ENCODE results near the gene LSM4. TPM values are rescaled to one million over a fixed set of nuclear protein-coding genes. Genes with fewer than 3 reads are reported as not detected.
"Not testable (repeated sequence)": the region's sequence is repeated elsewhere in the genome, so short reads cannot be mapped to it uniquely, and the experiment has no call there.

The LSM4 gene
- total and polyA plus RNA-seq, 2 of the 4 experiments (the other 2 are of a cell fraction), result 44.8 to 118 TPM

- H2BK120ac ChIP-seq (ENCODE audit: low read depth, low read length); POLR2A ChIA-PET (ENCODE audit: unreplicated experiment); H3K4me1 ChIP-seq (ENCODE audit: control insufficient read depth, insufficient read depth, low read length); H3K79me1 ChIP-seq (ENCODE audit: low read depth in 1 of 2, low read length in 2 of 2); in situ Hi-C loops (cut with MboI; ENCODE audit: low sequenced_read_pairs); H4K8ac ChIP-seq (ENCODE audit: low read depth in 2 of 2, low read length in 2 of 2); H3K56ac ChIP-seq (ENCODE audit: extremely low read depth, insufficient read depth, low read length); H4K5ac ChIP-seq (ENCODE audit: low read depth, low read length); H3K9ac ChIP-seq (ENCODE audit: low read depth, low read length); dilution Hi-C loops (cut with HindIII; ENCODE audit: low sequenced_read_pairs, unreplicated experiment); H4K91ac ChIP-seq (ENCODE audit: insufficient read depth, low read depth, low read length); ATAC-seq (ENCODE audit: low read depth); H3K9me3 ChIP-seq (ENCODE audit: control insufficient read depth, insufficient read depth, low read length); H2AK5ac ChIP-seq (ENCODE audit: low read depth, low read length); DNase-seq; H3K23ac ChIP-seq (ENCODE audit: low read depth, low read length); H3K27ac ChIP-seq (ENCODE audit: insufficient read depth, low read length); H2AFZ ChIP-seq (replicated peaks; ENCODE audit: low read length, poor library complexity); H3K4ac ChIP-seq (ENCODE audit: low read depth, low read length); H2BK20ac ChIP-seq (ENCODE audit: low read depth, low read length); H2BK5ac ChIP-seq (ENCODE audit: low read depth, low read length, poor library complexity, severe bottlenecking); H3K9me1 ChIP-seq (ENCODE audit: insufficient read depth, low read length); H2BK15ac ChIP-seq (ENCODE audit: low read depth, low read length); H3K4me2 ChIP-seq (ENCODE audit: low read depth, low read length); H2AK9ac ChIP-seq (replicated peaks; ENCODE audit: low read depth, low read length, poor library complexity); H3K36me3 ChIP-seq (ENCODE audit: control insufficient read depth, insufficient read depth, low read length); H3K18ac ChIP-seq (ENCODE audit: low read depth, low read length); H3K4me3 ChIP-seq (ENCODE audit: insufficient read depth, low read depth, low read length); H4K20me1 ChIP-seq (ENCODE audit: insufficient read depth, low read length); BruUV-seq (replicated peaks); H3K14ac ChIP-seq (replicated peaks; ENCODE audit: low read depth, low read length); H3K27me3 ChIP-seq (ENCODE audit: control insufficient read depth, insufficient read depth, low read length): not testable (repeated sequence)
- CTCF ChIA-PET, result interaction anchor here (1.7 to 3.2 kb wide), 2 partner anchors 62 to 69 kb away, joined by 4 to 16 read pairs; no protein-coding TSS in a partner anchor
- TF ChIP-seq MAFK (IDR thresholded peaks at IDR 0.05; ENCODE audit: low read depth, low read length), result 0 out of 2 replicates have a peak, but pooled peaks have one; percentile 14
- intact Hi-C loops (cut with micrococcal nuclease), result loop anchor here (1.0 kb wide), 1 partner anchor 61 kb away; no protein-coding TSS in a partner anchor
- no CpG with 5 or more reads among the region's 6 CpGs for WGBS, 2 experiments (ENCODE audit: extremely low coverage in 2 of 2, insufficient read length in 1 of 2)
Observed at GRCh38 chr19:18348818-18349339, 26.0 kb upstream of the LSM4 start.

All from IMR-90 (cell line).